Stimulated activated CD8-positive, alpha-beta memory T cell treated with anti-CD3 and anti-CD28 coated beads, Interleukin-4, amount 100 ng/mL, for 24 hours (primary cell): ENCODE data around the gene CCN5.
A peak's percentile ranks its signal among the peaks of the same experiment; 100 is the strongest.

ENCODE experiments used
- DNase-seq: peaks from one replicate; pipeline ENCODE4 v3.0.0-alpha.2; 2020; ENCODE audit warnings: low read depth

Gene CCN5

DNA sequence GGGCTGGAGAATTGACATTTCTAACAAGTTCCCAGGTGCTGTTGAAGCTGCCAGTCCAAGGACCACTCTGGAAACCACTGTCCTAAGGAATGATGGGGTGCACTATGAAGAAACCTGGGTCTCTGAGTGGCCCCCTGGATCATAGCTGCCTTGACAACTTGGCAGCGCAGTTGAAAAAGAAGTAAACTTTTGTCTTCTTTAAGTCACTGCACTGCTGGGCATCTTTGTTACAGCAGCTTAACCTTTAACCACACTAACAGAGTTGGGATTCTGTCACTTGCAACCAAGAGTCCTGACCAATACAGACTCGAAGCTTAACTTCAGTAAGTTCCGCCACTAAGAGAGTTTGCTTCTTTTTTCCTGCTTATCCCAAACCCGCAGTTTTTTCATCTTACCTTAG is 21.9 kb downstream of the CCN5 start:
- DNase-seq: no peak

DNA sequence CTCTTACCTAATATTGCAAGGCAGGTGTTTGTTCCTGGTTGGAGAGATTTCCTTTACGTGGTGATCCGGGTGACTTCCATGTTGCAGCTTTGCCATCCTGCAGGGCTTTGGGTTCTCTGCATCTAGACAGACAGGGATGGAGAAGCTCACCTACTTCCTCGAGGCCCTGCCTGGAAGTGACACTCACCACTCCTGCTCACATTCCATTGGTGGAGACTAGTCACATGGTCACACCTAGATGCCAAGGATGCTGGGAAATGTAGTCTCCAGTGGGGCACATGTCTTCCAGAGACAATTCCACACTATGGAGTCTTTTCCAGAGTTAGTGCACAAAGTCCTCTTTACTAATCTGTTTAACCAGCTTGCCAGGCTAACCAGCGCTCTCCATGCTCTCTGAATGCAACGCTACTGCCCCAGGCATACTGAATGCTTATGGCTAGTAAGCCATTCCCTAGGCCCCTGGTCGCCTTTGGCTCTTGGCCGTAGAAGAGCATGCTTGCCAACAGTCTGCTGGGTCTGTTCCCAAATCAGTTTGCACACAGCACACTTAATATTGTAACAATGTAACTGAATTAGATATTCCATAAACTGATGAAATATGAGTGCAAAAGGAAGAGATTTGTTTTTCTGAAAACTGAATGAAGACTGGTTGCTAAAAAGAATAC is 23.8 kb downstream of the CCN5 start:
- DNase-seq: peak; percentile 8

- no peak for DNase-seq
Measured at GRCh38 chr20:44739942-44740341, 24.8 kb downstream of the CCN5 start.

- no peak for DNase-seq
Measured at GRCh38 chr20:44742304-44743079, 27.3 kb downstream of the CCN5 start.

DNA sequence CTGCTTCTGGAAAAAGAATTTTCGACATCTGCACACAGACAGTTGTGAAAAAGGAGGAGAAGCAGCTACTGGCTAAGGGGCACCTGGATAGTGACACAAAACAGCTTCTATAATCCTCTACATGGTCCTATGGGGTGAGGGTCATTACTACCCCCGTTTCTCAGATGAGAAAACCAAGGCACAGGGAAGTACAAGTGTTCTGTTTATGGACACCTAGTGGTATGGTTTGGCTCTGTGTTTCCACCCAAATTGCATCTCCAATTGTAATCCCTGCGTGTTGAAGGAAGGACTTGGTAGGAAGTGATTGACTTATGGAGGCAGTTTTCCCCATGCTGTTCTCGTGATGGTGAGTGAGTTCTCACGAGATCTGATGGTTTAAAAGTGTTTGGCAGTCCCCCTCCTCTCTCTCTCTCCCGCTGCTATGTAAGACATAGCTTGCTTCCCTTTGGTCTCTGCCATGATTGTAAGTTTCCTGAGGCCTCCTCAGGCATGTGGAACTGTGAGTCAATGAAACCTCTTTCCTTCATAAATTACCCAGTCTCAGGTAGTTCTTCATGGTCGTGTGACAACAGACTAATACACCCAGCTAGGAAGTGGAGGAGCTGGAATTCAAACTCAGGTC is 28.0 kb downstream of the CCN5 start:
- DNase-seq: no peak

DNA sequence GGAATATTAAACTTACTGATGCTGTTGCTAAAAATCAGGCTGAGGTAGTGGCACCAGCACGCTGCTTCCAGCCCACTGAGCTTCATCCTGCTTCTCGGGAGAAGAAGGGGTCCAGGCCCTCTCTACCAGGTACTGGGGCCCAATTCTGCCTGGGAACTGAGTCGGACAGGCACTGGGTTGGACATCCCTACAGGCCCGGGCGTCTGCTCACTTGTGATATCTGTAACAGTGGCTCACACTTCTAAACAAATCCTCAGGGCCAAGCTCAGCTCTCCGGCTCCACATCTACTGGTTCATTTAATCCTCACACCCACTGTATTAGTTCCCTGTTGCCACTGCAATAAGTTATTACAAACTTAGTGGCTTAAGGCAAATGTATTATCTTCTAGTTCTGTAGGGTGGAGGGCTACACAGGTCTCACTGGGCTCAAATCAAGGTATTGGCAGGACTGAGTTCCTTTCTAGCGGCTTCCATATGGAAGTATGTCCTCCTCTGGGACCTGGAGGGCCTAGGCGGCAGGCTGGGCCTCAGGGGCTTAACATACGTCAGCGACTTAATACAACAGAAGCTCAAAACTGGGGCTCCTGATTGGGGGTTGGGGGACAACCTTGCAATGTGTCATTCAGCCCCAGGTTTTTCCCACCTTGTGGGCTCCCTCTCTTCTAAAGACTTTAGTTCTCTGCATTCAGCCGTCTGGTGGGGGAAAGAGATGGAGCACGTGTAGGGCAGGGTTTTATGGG is 28.9 kb downstream of the CCN5 start:
- DNase-seq: no peak

GRCh38 chr20:44745122-44745597 is 30.0 kb downstream of the CCN5 start:
- DNase-seq: no peak

DNA sequence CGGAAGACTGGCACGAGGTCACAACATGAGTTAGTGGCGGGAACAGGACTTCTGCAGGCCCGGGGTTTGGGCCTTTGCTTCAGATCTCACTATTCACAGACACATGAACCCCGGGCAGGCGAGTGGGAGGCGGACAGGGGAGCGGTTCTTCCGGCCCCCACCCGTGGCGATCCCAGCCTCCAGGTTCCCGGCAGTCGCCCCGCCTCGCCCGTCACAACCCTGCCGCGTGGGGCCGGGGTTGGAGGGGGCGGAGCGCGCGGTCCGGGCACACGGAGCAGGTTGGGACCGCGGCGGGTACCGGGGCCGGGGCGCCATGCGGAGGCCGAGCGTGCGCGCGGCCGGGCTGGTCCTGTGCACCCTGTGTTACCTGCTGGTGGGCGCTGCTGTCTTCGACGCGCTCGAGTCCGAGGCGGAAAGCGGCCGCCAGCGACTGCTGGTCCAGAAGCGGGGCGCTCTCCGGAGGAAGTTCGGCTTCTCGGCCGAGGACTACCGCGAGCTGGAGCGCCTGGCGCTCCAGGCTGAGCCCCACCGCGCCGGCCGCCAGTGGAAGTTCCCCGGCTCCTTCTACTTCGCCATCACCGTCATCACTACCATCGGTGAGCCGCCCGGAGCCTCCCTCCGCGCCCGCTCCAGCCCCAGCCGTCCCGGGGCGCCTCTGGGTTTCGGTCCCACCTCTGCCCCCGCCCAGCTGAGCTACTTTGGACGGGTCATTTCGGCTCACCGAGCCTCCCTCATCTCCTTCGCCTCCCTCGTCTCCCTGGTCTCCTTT is 30.6 kb downstream of the CCN5 start, which contains the start of gene KCNK15:
Gene KCNK15, plus strand, starts transcription at position 268 of the 769 bp plus-strand sequence. Its CDS starts 46 bp downstream, at position 314.
- peak; percentile 13 for DNase-seq

DNA sequence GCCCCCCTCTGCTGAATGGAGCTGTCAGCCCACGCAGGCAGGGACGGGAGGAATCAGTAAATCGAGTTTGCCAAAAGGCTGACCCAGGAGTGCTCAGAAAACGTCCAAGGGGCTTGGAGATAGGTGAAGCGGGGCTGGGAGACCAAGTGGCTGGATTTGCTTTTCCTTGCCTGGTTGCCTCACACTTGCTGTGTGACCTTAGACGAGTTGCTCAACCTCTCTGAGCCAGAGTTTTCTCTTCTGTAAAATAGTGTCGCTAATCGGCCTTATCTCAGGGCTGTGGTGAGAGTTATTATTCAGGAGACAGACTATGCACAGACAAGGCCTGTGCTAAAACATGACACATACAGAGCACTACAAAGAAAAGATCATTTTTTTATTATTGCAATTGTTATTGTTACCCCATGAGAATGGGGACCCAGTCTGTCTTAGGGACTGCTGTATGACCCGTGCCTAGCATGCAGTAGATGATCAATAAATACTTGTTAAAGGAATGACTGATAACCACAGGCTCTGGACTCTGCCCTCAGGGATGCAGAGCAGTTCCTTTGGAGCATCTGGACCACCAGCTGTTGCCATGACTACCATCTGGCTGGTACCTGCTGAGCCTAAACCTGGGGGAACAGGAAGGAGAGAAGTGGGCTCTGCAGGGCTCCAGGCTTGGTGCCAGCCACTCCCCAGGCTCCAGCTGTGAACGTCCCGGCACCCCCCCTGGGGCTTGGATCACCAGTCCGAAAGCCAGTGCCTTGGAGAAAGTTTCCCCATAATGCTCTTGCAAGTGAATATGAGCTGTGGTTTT is 31.4 kb downstream of the CCN5 start:
- DNase-seq: no peak

DNA sequence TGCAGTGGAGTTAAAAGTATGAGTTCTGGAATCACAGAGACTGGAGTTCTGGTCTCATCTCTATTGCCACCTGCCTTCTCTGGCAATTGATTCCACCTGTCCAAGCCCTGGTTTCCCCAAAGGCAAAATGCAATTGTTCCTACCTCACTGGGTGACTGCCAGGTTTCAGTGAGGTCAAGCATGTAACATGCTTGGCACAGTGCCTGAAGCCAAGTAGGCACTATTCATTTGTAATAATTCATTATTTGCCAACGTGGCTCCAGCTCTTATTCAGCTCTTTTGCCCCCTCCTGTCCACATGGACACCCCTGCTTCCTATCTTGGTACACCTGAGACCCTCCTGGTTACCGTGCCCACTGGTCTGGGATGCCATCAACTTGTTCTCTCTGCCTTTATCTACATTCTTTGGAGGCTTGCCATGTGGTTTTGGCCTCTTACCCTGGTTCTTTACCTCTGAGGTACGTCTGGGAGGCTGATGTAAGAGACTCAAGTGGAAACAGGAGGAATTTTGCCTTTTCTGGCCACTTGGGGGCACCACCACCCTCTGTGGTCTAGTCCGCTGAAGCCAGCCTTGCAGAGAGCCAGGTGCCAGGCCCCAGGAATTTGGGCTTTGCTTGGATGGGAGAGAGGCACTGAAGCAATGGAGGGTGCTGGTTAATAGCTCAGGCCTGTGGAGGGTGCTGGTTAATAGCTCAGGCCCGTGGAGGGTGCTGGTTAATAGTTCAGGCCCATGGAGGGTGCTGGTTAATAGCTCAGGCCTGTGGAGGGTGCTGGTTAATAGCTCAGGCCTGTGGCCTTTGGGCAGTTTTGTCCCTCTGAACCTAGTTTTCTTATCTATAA is 32.2 kb downstream of the CCN5 start:
- DNase-seq: peak; percentile 47

GRCh38 chr20:44748005-44748370 is 32.8 kb downstream of the CCN5 start:
- no peak for DNase-seq

DNA sequence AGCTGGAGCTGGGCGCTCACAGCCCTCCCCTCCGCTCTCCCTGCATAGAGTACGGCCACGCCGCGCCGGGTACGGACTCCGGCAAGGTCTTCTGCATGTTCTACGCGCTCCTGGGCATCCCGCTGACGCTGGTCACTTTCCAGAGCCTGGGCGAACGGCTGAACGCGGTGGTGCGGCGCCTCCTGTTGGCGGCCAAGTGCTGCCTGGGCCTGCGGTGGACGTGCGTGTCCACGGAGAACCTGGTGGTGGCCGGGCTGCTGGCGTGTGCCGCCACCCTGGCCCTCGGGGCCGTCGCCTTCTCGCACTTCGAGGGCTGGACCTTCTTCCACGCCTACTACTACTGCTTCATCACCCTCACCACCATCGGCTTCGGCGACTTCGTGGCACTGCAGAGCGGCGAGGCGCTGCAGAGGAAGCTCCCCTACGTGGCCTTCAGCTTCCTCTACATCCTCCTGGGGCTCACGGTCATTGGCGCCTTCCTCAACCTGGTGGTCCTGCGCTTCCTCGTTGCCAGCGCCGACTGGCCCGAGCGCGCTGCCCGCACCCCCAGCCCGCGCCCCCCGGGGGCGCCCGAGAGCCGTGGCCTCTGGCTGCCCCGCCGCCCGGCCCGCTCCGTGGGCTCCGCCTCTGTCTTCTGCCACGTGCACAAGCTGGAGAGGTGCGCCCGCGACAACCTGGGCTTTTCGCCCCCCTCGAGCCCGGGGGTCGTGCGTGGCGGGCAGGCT is 35.1 kb downstream of the CCN5 start:
- no peak for DNase-seq

- DNase-seq: no peak
Measured at GRCh38 chr20:44752099-44752931, 37.1 kb downstream of the CCN5 start.

GRCh38 chr20:44754554-44754953 is 39.4 kb downstream of the CCN5 start:
- no peak for DNase-seq

DNA sequence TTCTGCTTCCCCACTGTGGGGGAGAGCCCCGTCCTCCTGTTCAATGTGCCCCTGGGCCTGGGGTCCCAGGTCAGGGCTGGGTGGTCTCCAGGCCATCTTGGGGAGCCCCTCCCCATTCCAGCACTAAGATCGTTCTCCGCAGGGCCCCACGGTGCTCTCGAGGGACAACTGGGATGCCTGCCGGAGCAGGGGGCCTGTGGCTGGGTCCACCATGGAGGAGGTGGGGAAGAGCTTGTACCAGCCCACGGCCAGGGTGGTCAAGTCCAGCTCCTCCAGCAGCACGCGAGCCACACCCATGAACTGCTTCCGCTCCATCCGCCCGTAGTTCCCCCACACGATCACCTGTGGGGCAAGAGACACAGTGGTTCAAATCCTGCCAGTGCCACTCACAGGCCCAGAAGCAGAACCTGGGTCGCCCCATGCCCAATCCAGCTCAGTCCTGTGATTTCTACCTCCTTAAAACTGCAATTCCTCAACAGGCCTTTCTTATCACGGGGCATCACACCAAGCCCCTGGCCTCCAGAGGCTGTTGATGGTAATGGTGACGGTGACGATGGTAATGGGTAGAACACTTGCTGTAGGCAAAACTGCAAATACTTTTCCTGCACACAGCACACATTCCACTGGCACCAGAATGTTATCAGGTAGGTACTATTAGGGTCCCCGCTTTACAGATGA is 41.0 kb downstream of the CCN5 start:
- DNase-seq: no peak

DNA sequence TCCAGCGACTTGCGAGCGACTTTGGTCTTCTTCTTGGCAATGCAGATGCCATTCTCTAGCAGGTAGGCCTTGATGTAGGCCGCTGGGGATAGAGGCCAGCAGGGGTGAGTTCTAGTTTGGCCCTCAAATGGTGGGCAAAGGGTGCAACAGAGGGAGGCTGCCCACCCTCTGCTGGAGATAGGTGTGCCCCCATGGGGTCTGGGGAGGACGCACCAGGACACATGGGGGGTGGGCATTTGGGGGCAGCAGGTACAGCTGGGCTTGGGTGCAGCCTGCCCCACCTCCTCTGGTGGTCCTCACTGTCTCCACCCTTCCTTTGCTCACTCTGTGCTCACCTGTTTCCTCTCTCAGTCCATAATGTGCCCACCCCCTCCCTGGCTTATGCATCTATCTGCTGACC is 41.8 kb downstream of the CCN5 start:
- no peak for DNase-seq

- no peak for DNase-seq
Measured at GRCh38 chr20:44758247-44759101, 43.3 kb downstream of the CCN5 start.
